ENCODE data around the gene C14orf132.

The C14orf132 gene

DNA sequence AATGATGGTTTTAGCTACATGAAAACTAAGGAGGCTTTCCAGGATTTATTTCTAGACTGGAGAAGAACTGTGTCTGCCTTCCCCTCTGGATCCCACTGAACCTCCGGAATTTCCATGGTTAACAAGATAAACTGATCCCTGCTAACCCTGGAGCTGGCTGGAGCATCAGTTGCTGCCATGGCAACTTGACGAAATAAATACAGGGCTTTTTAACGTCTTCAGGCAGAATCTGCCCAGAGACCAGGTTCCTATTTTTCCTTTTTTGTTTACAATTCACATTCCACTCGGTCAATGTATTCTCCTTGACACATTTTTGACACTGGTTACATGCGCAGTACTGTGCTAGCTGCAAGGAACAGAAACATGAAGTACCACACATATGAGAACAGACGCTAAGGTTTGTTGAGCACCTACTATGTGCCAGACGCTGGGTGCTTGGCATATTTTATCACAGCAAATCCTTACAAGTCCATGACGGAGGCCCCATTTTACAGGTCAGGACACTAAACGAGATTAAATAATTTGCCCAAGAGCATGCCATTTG, 1.7 kb downstream of the C14orf132 start:
- no peak for DNase-seq

DNA sequence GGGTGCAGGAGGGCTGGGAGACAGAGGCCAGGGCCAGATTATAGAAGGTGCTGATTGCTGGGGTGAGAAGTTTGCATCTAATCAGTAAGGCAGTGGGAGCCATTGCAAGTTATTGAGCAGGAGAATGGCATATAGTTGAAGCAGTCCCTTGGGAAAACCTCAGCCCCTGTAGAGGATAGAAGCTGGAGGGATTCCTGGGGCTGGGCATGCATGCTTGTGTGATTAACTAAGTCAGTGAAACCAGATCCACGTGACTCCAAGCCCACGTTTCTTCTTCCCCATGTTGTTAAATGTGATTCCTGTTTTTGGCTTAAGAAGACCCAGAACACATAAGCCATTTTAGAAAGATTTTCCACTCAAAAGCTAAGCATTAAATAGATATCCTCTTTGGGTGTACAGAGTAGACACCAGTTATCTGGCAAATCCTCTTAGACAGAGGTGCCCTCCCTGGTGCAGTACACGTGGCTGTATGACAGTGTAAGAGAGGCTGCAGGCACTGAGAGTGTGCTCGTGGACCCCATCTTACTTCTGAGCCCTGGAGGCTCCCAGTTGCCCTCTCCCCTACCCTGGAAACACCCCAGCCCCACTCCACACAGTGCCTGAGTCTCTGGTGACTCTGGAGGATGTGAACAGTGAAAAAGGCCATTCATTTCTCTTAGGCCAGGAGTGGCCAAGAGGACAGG, 3.2 kb downstream of the C14orf132 start:
- no peak for DNase-seq

DNA sequence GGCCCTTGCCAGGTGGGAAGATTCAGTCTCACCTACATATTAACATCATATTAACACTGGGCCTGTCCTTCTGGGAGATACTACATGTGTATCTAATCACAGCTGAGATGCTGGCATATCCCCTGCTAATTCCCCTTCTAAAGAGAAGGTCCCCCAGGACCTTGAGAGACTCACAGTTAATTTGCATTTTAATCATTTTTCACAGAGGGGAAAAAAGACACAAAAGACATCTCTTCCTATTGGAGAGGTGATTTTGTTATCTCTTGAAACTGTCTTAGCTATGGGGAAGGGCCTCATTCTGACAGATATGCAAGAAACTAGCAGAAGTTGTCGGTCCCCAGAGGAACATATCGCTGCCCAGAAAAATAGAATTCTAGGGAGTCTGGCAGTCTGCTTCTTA, 7.5 kb downstream of the C14orf132 start:
- no peak for DNase-seq

DNA sequence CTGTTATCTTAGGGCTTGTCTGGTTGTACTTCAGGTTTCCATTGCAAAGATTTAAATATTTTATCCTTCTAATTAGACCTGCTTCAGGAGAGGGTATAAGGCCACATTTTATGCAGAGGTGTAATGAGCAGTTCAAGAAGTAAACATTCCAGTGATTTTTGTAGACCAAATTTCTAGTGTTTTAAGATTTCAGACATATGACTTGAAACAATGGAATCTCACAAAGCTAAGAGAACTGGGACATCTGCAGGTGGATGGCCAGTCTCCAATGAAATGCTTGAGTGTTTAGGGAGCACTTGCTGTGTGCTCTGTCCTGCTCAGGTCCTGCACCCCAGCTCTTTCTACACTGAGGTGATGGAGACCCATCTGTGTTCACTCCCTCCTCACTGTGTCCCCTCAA, 7.9 kb downstream of the C14orf132 start:
- DNase-seq = no peak

DNA sequence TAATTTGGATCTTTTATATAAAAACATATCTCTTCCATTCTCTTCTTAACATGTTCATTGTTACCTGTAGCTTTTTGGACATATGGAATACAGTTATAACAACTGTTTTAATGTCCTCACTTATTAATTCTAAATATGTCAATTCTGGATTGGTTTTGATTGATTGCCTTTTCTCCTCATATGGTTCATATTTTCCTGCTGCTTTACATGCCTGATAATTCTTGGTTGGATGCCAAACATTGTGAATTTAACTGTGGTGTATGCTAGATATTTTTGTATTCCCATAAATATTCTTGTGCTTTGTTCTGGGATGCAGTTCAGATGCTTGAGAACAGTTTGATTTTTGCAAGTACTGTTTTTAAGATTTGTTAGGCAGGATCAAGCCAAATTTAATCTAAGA, 10.8 kb downstream of the C14orf132 start:
- DNase-seq = no peak

DNA sequence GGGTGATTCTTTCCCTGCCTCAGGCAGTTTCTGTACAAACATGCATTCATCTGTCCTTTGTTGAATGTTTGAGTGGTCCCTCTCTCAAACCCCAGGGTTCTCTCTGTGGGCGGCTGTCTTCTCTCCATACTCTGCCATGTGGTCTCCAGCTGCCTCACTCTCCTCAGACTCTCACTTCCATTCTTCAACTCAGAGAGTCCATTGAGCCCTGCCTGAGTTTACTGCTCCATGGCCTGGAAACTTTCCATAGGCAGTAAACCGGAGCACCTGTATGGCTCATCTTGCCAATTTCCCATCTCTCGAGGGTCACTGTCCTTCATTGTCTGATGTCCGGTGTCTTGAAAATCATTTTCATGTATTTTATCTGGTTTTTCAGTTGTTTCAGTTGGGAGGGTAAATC, 11.3 kb downstream of the C14orf132 start:
- DNase-seq = no peak

DNA sequence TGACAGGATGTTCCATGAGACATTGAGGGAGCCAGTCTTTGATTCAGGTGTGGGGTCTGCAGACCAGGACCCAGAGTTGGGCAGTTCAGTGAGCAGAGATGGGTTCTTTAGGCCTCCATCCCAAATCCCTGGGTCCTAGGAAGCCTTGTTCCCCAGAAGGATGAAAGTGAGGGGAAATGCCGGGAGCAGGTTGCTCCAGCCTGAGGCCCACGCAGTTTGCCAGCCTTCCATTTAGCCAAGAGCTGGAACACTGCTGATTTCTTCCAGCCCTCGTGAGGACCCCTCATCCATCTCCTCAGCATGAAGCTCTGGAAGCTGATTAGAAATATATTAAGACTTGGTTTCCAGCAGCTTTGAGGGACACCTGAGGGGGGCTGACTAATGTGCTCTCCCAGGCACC, 12.1 kb downstream of the C14orf132 start:
- DNase-seq = no peak

DNA sequence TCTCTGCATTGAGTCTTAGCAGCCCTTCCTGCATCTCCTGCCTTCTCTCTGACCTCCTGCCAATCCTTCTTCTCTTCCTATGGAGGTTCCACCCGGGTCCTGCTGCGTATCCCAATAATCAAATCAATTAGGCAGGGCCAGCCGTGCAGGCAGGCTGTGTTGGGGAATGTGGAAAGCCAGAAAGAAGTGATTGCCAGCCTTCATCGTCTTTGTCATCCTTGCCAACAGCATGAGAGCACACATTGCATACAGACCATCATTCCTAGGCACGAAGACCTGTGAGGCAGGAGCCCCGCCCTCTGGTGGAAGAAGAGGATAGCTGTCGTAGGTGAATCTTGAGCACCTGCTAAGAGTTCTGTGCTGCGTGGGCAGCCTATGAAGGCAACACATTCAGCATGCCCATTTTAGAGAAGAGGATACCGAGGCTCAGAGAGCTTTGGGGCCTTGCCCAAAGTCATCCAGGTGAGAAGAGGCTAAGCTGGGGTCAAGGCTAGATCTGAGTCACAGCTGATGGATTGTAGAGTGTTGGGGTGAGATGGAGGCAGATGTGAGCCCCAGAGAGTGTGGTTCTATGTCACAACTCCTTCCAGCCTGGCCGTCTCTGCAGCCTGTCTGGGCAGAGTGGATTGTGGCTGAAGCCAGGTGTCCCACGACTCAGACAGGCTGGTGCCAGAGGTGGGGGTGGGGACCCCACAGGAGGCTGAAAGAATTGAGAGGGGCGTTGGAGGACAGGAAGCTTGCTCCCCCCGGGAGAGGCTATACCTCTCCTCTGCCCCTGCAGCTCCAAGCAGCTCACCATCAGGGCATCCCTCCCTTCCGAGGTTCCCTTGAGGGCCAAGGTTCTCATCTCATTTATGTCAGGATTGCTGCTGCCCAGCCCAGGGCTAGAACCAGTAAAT, 12.7 kb downstream of the C14orf132 start:
- DNase-seq = no peak

DNA sequence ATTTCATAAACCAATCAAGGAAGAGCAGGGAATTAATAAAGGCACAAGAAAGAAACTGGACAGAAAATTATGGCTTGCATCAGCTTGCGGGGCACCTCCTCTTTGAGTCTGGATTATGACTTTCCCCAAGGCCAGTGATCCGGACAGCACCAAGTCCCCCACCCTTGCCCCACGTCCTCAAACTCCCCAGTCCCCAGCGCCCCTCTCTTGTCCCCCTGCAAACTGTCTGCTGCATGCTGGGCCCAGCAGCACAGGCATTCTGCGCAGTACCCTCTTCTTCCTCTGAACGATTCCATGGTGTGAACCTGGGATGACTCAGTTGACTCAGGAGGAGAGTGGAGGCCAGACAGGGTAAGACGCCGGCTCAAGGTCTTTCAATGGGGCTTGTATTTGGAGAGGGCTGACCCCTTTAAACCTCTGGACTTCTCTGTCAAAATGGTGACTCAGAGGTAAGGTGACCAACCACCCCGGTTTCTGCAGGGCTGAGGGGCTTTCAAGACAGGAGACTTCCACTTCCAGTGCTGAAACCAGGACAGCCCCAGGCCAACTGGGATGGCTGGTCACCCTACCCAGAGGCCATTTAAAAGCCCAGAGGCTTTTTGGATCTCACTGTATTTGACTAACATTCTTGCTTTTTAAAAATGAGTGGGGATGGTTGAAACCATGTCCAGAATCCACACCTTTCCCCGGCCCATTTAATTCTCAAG, 13.5 kb downstream of the C14orf132 start:
- DNase-seq = no peak

DNA sequence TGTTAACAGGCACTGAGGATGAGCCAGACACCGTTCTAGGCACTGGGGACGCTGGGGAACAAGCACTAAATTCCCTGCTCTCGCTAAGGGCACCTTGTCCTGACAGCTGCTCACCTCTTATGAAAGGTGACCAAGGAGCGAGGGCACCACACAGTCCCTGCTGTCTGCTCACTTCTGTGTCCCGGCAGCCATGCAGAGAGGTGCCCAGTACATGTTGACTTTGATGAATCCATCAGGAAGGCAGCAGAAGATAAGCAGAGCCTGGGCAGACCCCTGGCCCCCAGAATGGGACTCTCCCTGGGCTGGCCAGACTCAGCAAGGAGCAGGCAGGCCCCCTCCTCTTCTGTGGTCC, 14.1 kb downstream of the C14orf132 start:
- no peak for DNase-seq

DNA sequence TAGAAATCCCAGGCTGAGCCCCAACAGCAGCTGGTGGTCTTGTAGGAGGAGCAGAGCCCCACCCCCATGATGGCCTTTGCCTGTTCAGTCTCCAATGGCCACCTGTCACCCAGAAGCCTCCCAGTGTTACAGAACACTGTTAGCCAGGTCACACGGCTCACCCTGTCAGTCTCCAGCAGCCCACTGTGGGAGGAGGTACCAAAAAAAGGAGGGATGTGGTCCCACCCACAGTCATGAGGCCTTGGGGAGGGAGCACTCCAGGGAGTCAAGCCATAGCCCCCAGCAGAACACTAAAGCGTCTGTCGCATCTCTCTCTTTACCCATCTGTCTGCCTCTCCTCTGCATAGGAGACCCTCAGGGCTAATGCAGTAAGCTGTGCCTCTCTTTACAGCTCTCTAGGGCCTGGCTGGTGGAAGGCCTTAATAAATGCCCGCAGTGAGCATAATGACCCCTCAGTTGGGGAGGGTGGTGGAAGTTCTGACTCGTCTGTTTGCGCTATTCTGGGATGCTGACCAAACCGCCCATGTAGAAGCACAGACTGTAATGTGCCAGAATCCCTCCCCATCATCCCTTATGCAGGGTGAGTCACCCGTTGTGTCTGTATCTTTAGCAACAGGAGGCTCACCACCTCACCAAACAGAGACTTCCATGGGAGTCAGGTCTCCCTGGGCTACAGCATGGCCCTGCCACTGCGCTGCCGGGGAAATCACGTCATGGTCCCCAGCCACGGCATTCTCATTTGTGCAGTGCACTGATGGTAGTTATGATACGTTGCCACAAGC, 14.6 kb downstream of the C14orf132 start:
- no peak for DNase-seq

DNA sequence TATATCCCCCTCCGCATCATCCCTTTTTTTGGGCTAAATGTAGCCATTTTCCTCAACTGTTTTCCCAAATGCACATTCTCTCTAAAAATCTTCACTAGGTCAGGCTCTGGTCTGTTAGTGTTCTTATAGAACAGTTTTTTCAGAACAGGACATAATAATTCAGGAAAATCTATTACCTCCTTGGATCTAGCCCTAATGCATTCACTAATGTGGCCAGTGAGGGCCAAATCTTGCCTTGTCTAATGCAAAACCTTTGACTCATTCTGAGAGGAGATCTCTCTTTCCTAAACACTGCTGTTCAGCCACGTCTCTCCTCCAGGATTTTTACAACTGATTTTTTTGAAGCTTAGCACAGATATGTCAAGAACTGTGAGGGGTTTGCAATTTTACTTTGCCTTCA, 15.5 kb downstream of the C14orf132 start:
- DNase-seq = no peak

DNA sequence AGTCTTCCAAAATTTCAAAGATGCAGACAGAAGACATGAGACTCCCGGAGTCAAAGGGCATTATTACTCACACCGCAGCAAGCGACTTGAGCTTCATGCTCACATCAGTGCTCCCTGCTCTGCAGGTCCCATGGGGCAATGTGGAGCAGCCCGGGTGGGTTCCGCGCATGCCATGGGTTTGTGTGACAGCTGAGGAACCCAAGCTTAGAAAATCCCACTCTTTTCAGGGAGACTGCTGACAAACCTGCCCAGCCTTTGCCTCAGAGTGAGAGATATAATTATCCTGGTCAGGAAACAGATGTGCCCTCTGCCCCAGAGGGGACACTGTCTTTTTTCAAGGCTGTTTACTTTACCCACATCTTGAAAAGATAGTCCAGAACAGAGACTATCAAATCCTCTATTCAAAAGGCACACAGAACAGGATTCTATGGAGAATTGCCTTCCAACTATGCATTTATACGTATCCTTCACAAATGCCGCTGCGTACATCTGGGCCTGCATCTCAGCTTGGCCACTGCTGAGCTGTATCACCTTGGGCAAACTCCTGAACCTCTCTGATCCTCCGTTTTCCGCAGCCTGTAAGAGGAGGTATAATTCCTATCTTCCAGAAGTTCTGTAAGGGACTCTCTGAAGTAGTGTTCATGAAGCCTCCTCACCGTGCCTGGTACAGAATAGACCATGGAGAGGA, 16.0 kb downstream of the C14orf132 start:
- no peak for DNase-seq

DNA sequence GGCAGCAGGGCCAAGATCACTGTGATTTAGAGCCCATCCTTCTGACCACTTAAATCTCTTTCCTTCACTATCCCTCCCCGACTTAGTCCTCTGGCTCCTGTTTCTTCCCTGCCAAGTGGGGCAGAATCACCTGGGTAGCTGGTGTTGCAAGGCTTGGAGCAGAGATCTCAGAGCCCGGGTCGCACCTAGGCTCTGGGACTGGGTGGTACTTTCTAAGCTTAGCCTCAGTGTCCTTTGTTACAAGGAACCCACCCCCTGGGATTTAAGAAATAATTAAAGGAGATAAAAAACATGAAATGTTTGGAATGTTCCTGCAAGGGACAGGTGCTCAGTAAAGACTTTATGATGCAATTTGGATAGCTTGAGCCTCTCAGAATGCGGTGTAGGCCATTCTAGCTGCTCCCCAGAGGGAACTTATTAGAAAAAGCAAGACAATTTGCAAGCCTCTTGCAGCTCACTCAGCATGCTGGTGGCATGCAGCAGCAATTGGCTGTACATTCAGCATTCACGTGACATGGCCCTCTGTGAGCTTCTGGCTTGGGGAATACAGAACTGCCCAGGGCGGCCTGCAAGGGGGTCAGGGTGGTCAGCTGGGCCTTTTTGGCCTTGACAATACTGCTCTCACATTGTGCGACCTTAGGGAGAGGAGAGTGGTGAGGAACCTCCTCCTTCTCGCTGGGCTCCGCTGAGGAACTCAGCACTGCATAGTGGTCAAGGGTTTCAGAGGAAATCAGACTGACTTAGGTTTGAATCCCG, 16.8 kb downstream of the C14orf132 start:
- no peak for DNase-seq

DNA sequence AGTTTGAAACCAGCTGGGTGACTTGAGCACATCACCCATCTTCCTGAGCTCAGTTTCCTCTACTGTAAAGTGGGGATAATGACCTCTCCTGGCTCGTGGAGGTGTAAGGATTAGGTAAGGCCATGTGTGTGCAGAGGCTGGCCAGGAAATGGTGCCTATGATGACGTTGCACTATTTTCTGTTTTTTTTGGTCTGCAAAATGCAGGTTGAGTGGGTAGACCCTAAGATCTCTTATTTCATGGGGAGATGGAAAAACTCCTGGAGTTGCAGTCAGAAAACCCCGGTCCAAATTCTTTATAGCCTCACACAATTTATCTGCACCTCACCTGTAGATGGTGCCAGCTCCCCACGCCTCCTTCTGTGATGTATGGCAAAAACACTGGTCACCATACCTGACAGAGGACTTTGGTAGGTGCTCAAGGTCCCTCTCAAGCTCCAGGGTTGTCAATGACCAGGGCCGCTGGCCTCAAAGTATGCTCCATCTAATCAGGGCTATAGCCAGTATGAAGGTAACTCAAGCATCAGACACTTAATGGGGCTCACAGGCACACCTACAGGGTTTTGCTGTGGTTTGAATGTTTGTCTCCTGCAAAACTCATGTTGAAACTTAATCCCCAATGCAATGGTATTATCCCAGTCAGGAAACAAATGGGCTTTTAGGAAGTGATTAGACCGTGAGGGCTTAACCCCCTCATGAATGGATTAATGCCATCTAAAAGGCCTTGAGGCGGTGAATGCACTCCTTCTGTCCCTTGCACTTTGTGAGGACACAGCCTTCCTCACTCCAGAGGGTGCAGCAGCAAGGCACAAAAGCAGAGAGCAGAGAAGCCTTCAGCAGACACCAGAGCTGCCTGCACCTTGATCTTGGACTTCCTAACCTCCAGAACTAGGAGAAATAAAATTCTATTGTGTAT, 17.6 kb downstream of the C14orf132 start:
- DNase-seq = no peak

DNA sequence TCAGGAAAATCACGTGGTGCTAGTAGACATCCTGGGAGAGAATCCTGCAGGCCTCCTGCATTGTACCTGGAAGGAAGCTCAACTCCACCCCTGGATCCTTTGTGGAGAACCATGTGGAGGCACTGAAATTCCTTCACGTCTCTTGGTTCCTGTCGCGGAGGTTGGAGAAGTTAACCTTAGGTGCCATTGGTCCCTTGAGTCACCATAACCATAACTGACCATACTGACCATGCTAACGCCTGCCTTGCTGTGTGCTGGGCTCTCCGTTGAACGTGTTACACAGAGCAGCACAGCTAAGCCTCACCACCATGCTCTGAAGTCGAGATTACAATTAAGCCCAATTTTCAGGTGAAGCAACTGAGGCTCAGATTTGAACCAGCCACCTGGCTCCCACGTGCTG, 18.6 kb downstream of the C14orf132 start:
- no peak for DNase-seq

DNA sequence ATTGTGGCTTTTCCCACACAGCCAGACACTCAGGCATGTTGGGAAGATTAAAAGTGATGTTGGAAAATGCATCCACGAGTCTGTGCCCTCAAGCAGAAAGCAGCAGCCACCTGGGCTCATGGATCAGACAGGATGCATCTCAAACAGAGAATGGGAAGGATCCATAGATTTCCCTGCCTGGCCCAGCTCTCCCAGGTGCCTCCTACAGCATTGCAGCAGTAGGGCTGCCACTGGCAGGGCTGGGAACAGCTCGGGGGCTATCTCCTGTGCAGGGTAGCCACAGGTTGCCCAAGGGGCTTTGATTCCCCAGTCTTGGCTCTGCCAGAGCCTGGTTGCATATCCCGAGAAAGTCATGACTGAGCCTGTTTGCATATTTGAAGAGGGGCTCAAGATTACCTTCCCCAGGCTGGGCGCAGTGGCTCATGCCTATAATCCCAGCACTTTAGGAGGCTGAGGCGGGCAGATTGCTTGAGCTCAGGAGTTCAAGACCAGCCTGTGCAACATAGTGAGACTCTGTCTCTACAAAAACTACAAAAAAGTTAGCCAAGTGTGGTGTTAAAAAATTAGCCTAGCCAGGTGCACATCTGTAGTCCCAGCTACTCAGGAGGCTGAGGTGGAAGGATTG, 19.5 kb downstream of the C14orf132 start:
- no peak for DNase-seq

DNA sequence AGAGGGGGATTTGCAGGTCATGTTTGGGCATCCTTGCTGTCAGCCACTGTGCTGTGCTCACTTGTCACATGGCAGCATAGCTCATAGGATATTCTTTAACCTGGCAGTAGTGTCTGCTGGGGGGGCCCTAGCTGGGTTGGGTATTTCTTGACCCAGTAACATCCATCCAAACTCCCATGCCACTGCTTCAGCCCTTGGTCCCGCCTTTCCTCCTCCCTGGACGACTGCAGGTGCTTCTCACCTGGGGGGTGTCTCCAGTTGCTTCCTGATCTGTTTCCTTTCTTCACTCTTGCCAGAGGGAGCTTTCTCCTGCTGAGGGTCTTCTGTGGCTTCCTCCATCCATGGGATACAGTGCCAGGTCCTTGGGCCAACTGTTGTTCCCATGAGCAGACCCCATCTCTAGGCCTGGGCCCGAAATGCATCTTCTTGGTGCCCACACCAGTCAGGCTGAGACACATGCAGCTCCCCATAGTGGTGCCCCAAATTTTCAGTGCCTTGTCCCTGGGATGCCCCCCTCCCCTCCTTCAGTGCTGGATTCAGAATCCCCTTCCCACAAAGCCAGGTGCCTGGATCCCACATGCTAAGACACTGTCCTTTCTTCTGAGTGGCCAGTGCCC, 20.5 kb downstream of the C14orf132 start:
- DNase-seq = no peak
